Fibroblast of lung (primary cell): ENCODE data around the gene WNT7A.

Experiments used
- CTCF ChIP-seq, 2 donors: IDR thresholded peaks in 1 of 2; conservative IDR thresholded peaks in 1 of 2; 1 replicate in 1 of 2; 2 replicates in 1 of 2; pipeline ENCODE4 v1.5.1; 2011 to 2012; ENCODE audit warnings: low read length in 2 of 2, control low read depth in 1 of 2, inconsistent platforms in 1 of 2, low read depth in 1 of 2, mild to moderate bottlenecking in 1 of 2
- EZH2 ChIP-seq: IDR thresholded peaks from 2 replicates; pipeline ENCODE4 v1.5.1; 2012; ENCODE audit warnings: low read length, control low read depth, mild to moderate bottlenecking; ENCODE audit errors: missing control alignments

GRCh38 chr3:13772885-13773745 is 106.8 kb downstream of the WNT7A start:
- TF ChIP-seq CTCF (conservative IDR thresholded peaks at IDR 0.05 in 1 of 2, IDR thresholded peaks at IDR 0.05 in 1 of 2; ENCODE audit: low read depth in 1 of 2, low read length in 2 of 2) (no peak), EZH2 (no peak)
